ENCODE results near the gene KCNJ6. TPM values are rescaled to one million over a fixed set of nuclear protein-coding genes. Genes with fewer than 3 reads are reported as not detected.
A peak's percentile ranks its signal among the peaks of the same experiment; 100 is the strongest.

KCNJ6 gene
- total and polyA plus RNA-seq, 10 of the 15 experiments (the other 5 are each of a cell fraction or from before 2014, with no cell fraction given) = 0.03 to 0.07 (median 0.04) TPM; not detected in 7

GRCh38 chr21:37565530-37566223 is 350.6 kb downstream of the KCNJ6 start:
- ChIA-PET RAD21 (ENCODE audit: unreplicated experiment) (no interaction called here), SMC1A (ENCODE audit: uncharacterized antibody, unreplicated experiment) (interaction anchor here (0.6 to 2.2 kb wide), 2 partner anchors 12 to 40 kb away, joined by 3 to 7 read pairs; no protein-coding TSS in a partner anchor), POLR2A (interaction anchor here (0.6 to 2.5 kb wide), 2 partner anchors 61 to 169 kb away, joined by 3 to 9 read pairs; no protein-coding TSS in a partner anchor), CTCF (interaction anchor here (1.0 to 2.7 kb wide), 3 partner anchors 13 to 102 kb away, joined by 5 to 46 read pairs (median 10); no protein-coding TSS in a partner anchor)
- Histone ChIP-seq H3K9ac (ENCODE audit: control insufficient read depth, insufficient read depth, low read length) (no peak overlapping the region), H3K36me3 (ENCODE audit: control insufficient read depth in 2 of 2, insufficient read depth in 2 of 2, low read length in 1 of 2) (no peaks in the 10 kb centered on the region), H3K4me3 (no peak overlapping the region), H3K4me2 (ENCODE audit: control insufficient read depth, insufficient read depth) (0 out of 2 replicates have a peak overlapping the region, but pooled peaks have one; percentile 38), H3K79me2 (ENCODE audit: control insufficient read depth, insufficient read depth, low read length) (peaks cover 6% of the 10 kb centered on the region; the same call in 1 of the 2 replicates), H3K27ac (ENCODE audit: control insufficient read depth, insufficient read depth) (no peak overlapping the region), H3K27me3 (replicated peaks in 1 of 2; ENCODE audit: control insufficient read depth in 2 of 2, insufficient read depth in 2 of 2, low read length in 1 of 2) (no peaks in the 10 kb centered on the region), H2AFZ (ENCODE audit: control insufficient read depth, low read depth, low read length) (no peak overlapping the region), H4K20me1 (ENCODE audit: control insufficient read depth, insufficient read depth) (no peaks in the 10 kb centered on the region), H3K9me3 (replicated peaks; ENCODE audit: control insufficient read depth, insufficient read depth, low read length) (no peaks in the 10 kb centered on the region; the same call in 2 of the 3 replicates), H3K4me1 (ENCODE audit: control insufficient read depth, insufficient read depth, low read length) (peaks cover 17% of the 10 kb centered on the region)
- BruUV-seq (replicated peaks) = no TSS peak
- 67% methylated on average over 14 of the region's 14 CpGs for WGBS (ENCODE audit: insufficient coverage, insufficient replicate concordance, low lambda C conversion rate, missing lambda C conversion rate)
- TF ChIP-seq GABPA (IDR thresholded peaks at IDR 0.05; ENCODE audit: low read depth) (no peak), TARDBP (IDR thresholded peaks at IDR 0.05; ENCODE audit: borderline replicate concordance) (no peak), RB1 (IDR thresholded peaks at IDR 0.05; ENCODE audit: borderline replicate concordance) (no peak), KDM1A (IDR thresholded peaks at IDR 0.05; ENCODE audit: borderline replicate concordance) (no peak), POLR2AphosphoS2 (IDR thresholded peaks at IDR 0.05; ENCODE audit: low read depth, low read length) (no peak), NFYB (IDR thresholded peaks at IDR 0.05; ENCODE audit: insufficient read depth, low read depth, low read length) (no peak), YBX1 (IDR thresholded peaks at IDR 0.05) (no peak), MYB (IDR thresholded peaks at IDR 0.05; ENCODE audit: borderline replicate concordance, low read depth, low read length) (no peak), CREB1 (IDR thresholded peaks at IDR 0.05; ENCODE audit: low read depth) (no peak), NFXL1 (IDR thresholded peaks at IDR 0.05; ENCODE audit: borderline replicate concordance) (no peak)
- TF ChIP-seq, protein P1, sequence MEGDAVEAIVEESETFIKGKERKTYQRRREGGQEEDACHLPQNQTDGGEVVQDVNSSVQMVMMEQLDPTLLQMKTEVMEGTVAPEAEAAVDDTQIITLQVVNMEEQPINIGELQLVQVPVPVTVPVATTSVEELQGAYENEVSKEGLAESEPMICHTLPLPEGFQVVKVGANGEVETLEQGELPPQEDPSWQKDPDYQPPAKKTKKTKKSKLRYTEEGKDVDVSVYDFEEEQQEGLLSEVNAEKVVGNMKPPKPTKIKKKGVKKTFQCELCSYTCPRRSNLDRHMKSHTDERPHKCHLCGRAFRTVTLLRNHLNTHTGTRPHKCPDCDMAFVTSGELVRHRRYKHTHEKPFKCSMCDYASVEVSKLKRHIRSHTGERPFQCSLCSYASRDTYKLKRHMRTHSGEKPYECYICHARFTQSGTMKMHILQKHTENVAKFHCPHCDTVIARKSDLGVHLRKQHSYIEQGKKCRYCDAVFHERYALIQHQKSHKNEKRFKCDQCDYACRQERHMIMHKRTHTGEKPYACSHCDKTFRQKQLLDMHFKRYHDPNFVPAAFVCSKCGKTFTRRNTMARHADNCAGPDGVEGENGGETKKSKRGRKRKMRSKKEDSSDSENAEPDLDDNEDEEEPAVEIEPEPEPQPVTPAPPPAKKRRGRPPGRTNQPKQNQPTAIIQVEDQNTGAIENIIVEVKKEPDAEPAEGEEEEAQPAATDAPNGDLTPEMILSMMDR (IDR thresholded peaks at IDR 0.05 in 2 of 3, conservative IDR thresholded peaks at IDR 0.05 in 1 of 3; ENCODE audit: control insufficient read depth in 2 of 3, extremely low read depth in 1 of 3, insufficient read depth in 1 of 3, low read depth in 3 of 3, low read length in 3 of 3) = no peak
- no peak for FAIRE-seq
- in situ Hi-C loops (cut with MboI) (no loop called here), intact Hi-C loops (cut with micrococcal nuclease; ENCODE audit: unreplicated experiment) (no loop called here)
- no peak for ATAC-seq
- no peak for DNase-seq (ENCODE audit: low read depth, low spot score)

Measured in GM12878 (cell line).